ENCODE data around the gene PBX3. TPM values are rescaled to one million over a fixed set of nuclear protein-coding genes. Genes with fewer than 3 reads are reported as not detected.

Gene PBX3
- total RNA-seq, 1 donor from 2014 or later = 71.6 TPM

GRCh38 chr9:125909459-125909858, 162.3 kb downstream of the PBX3 start:
- Mint-ChIP-seq H3K27me3 (ENCODE audit: low read depth) (no peaks in the 10 kb centered on the region), H3K4me1 (peaks cover 65% of the 10 kb centered on the region), H3K27ac (ENCODE audit: unreplicated experiment) (no peak overlapping the region), H3K36me3 (ENCODE audit: low read depth) (no peaks in the 10 kb centered on the region), H3K4me3 (no peak overlapping the region), H3K9me3 (no peaks in the 10 kb centered on the region)
- TF ChIP-seq CTCF (conservative IDR thresholded peaks at IDR 0.05) = no peak
- no peak for DNase-seq (ENCODE audit: low read depth, low spot score)

- H3K4me1 Mint-ChIP-seq = peaks cover 60% of the 10 kb centered on the region
- H3K27me3 Mint-ChIP-seq (ENCODE audit: low read depth) = no peaks in the 10 kb centered on the region
- no peak for TF ChIP-seq CTCF (conservative IDR thresholded peaks at IDR 0.05)
- no peak for DNase-seq (ENCODE audit: low read depth, low spot score)
- no peak overlapping the region for H3K27ac Mint-ChIP-seq (ENCODE audit: unreplicated experiment)
- no peak overlapping the region for H3K4me3 Mint-ChIP-seq
- H3K36me3 Mint-ChIP-seq (ENCODE audit: low read depth) = no peaks in the 10 kb centered on the region
- no peaks in the 10 kb centered on the region for H3K9me3 Mint-ChIP-seq
These were observed 163.1 kb downstream of the PBX3 start for GRCh38 chr9:125910286-125910685.

GRCh38 chr9:125911861-125912644, 164.9 kb downstream of the PBX3 start:
- TF ChIP-seq CTCF (conservative IDR thresholded peaks at IDR 0.05) = no peak

GRCh38 chr9:125912667-125913066, 165.5 kb downstream of the PBX3 start:
- Mint-ChIP-seq H3K27ac (ENCODE audit: unreplicated experiment) (no peak overlapping the region), H3K36me3 (ENCODE audit: low read depth) (no peaks in the 10 kb centered on the region), H3K27me3 (ENCODE audit: low read depth) (no peaks in the 10 kb centered on the region), H3K4me1 (peaks cover 47% of the 10 kb centered on the region), H3K4me3 (no peak overlapping the region), H3K9me3 (no peaks in the 10 kb centered on the region)
- TF ChIP-seq CTCF (conservative IDR thresholded peaks at IDR 0.05) = no peak
- no peak for DNase-seq (ENCODE audit: low read depth, low spot score)

More at GRCh38 chr9:125911861-125912644, 164.9 kb downstream of the PBX3 start:
- Mint-ChIP-seq H3K4me3 (no peak overlapping the region), H3K4me1 (peaks cover 50% of the 10 kb centered on the region), H3K9me3 (no peaks in the 10 kb centered on the region), H3K36me3 (ENCODE audit: low read depth) (no peaks in the 10 kb centered on the region), H3K27ac (ENCODE audit: unreplicated experiment) (no peak overlapping the region), H3K27me3 (ENCODE audit: low read depth) (no peaks in the 10 kb centered on the region)
- no peak for DNase-seq (ENCODE audit: low read depth, low spot score)

GRCh38 chr9:125913551-125913950, 166.4 kb downstream of the PBX3 start:
- Mint-ChIP-seq H3K27me3 (ENCODE audit: low read depth) (no peaks in the 10 kb centered on the region), H3K4me3 (no peak overlapping the region), H3K36me3 (ENCODE audit: low read depth) (no peaks in the 10 kb centered on the region), H3K27ac (ENCODE audit: unreplicated experiment) (no peak overlapping the region), H3K4me1 (peaks cover 39% of the 10 kb centered on the region), H3K9me3 (no peaks in the 10 kb centered on the region)
- no peak for DNase-seq (ENCODE audit: low read depth, low spot score)
- no peak for TF ChIP-seq CTCF (conservative IDR thresholded peaks at IDR 0.05)
